Fibroblast of lung (primary cell): Measurements from ENCODE around the gene ABCA7.

Source experiments
- CTCF ChIP-seq, 2 donors: IDR thresholded peaks in 1 of 2; conservative IDR thresholded peaks in 1 of 2; 1 replicate in 1 of 2; 2 replicates in 1 of 2; pipeline ENCODE4 v1.5.1; 2011 to 2012; ENCODE audit warnings: low read length in 2 of 2, control low read depth in 1 of 2, inconsistent platforms in 1 of 2, low read depth in 1 of 2, mild to moderate bottlenecking in 1 of 2
- EZH2 ChIP-seq: IDR thresholded peaks from 2 replicates; pipeline ENCODE4 v1.5.1; 2012; ENCODE audit warnings: low read length, control low read depth, mild to moderate bottlenecking; ENCODE audit errors: missing control alignments

GRCh38 chr19:1028062-1028926 lies 11.6 kb upstream of the ABCA7 start:
- TF ChIP-seq CTCF (conservative IDR thresholded peaks at IDR 0.05 in 1 of 2, IDR thresholded peaks at IDR 0.05 in 1 of 2; ENCODE audit: low read depth in 1 of 2, low read length in 2 of 2): no peak
- no peak for TF ChIP-seq EZH2
